MCF 10A (cell line): Measurements from ENCODE around the gene LGALS7B. TPM values are rescaled to one million over a fixed set of nuclear protein-coding genes. Genes with fewer than 3 reads are reported as not detected.

Experiments used
- BruUV-seq: library from RNA; stranded (reverse); fragments of 400-500 nt; replicated peaks from 2 replicates; lab custom pipeline; 2021; lab: Mats Ljungman, UMichigan
- CTCF ChIA-PET: fragments of 300-600 bp; sonication (Branson Sonifier 250); formaldehyde crosslinking; extraction: SDS; loops from one replicate; lab custom pipeline; 2021; ENCODE audit warnings: antibody characterized with exemption, inconsistent platforms; lab: Yijun Ruan, JAX
- POLR2A ChIA-PET: fragments of 300-600, 350-650 bp; sonication (Branson Sonifier 250); formaldehyde crosslinking; extraction: SDS; loops from one replicate; lab custom pipeline; 2020; ENCODE audit warnings: antibody characterized with exemption, inconsistent platforms; lab: Yijun Ruan, JAX
- DNase-seq: peaks from one replicate; pipeline ENCODE4 v3.0.0-alpha.2; 2018; ENCODE audit not compliant: unreplicated experiment
- H3K27ac Mint-ChIP-seq: one replicate; pipeline ENCODE4 v1.8.0; 2022; ENCODE audit warnings: mild to moderate bottlenecking, low read depth, mixed read lengths; ENCODE audit not compliant: unreplicated experiment
- H3K27me3 Mint-ChIP-seq: one replicate; pipeline ENCODE4 v1.8.0; 2022; ENCODE audit warnings: mixed read lengths; ENCODE audit not compliant: insufficient read depth, unreplicated experiment
- H3K36me3 Mint-ChIP-seq: one replicate; pipeline ENCODE4 v1.8.0; 2022; ENCODE audit warnings: mild to moderate bottlenecking, moderate library complexity, mixed read lengths; ENCODE audit not compliant: insufficient read depth, unreplicated experiment
- H3K4me1 Mint-ChIP-seq: one replicate; pipeline ENCODE4 v1.8.0; 2022; ENCODE audit warnings: mixed read lengths; ENCODE audit not compliant: insufficient read depth, unreplicated experiment
- H3K4me3 Mint-ChIP-seq: one replicate; pipeline ENCODE4 v1.8.0; 2022; ENCODE audit warnings: mild to moderate bottlenecking, moderate library complexity, mixed read lengths; ENCODE audit not compliant: unreplicated experiment
- H3K9me3 Mint-ChIP-seq: one replicate; pipeline ENCODE4 v1.8.0; 2022; ENCODE audit warnings: mixed read lengths; ENCODE audit not compliant: unreplicated experiment
- CTCF ChIP-seq: fragments of 200-600 bp; IDR thresholded peaks from one replicate; pipeline ENCODE4 v1.8.0; 2022; ENCODE audit warnings: antibody characterized with exemption, mild to moderate bottlenecking; ENCODE audit not compliant: unreplicated experiment
- intact Hi-C: fragments of 100-400 bp; cut with micrococcal nuclease; formaldehyde crosslinking; loops from 2 replicates; pipeline ENCODE4 v1.14.1; 2022
- total RNA-seq: library from RNA; stranded (reverse); gene quantifications from 2 replicates; pipeline ENCODE4 v1.2.3, GENCODE V29; 2022

The LGALS7B gene
- total RNA-seq, 1 experiment from 2014 or later = 2.6 TPM

GRCh38 chr19:38808741-38809140 is 19.7 kb downstream of the LGALS7B start:
- Mint-ChIP-seq H3K4me1 (peaks cover 5% of the 10 kb centered on the region), H3K9me3 (no peaks in the 10 kb centered on the region), H3K27ac (no peak overlapping the region), H3K4me3 (no peak overlapping the region), H3K27me3 (no peaks in the 10 kb centered on the region), H3K36me3 (no peaks in the 10 kb centered on the region)
- ChIA-PET POLR2A (no interaction called here), CTCF (interaction anchor here (0.6 kb wide), 4 partner anchors 21 to 302 kb away, joined by 3 read pairs; no protein-coding TSS in a partner anchor)
- no peak for TF ChIP-seq CTCF
- no peak for DNase-seq
- no TSS peak for BruUV-seq
- intact Hi-C loops = no loop called here

- H3K4me3 Mint-ChIP-seq = no peak overlapping the region
- H3K27me3 Mint-ChIP-seq = no peaks in the 10 kb centered on the region
- POLR2A ChIA-PET = interaction anchor here (0.7 to 1.7 kb wide), 3 partner anchors 18 to 62 kb away, joined by 3 to 5 read pairs (median 4); no protein-coding TSS in a partner anchor
- no TSS peak for BruUV-seq
- no peak for TF ChIP-seq CTCF
- H3K4me1 Mint-ChIP-seq = peaks cover 5% of the 10 kb centered on the region
- DNase-seq = no peak
- H3K27ac Mint-ChIP-seq = peak overlapping the region; percentile 37
- CTCF ChIA-PET = interaction anchor here (0.6 kb wide), 2 partner anchors 166 to 303 kb away, joined by 3 read pairs; no protein-coding TSS in a partner anchor
- H3K36me3 Mint-ChIP-seq = peaks cover 1% of the 10 kb centered on the region
- H3K9me3 Mint-ChIP-seq = no peaks in the 10 kb centered on the region
- intact Hi-C loops = no loop called here
Observed at GRCh38 chr19:38809592-38810252, 20.7 kb downstream of the LGALS7B start.

- H3K36me3 Mint-ChIP-seq = peaks cover 6% of the 10 kb centered on the region
- no TSS peak for BruUV-seq
- DNase-seq = no peak
- TF ChIP-seq CTCF = no peak
- H3K9me3 Mint-ChIP-seq = no peaks in the 10 kb centered on the region
- ChIA-PET POLR2A (interaction anchor here (1.2 kb wide), 1 partner anchor 13 kb away, joined by 3 read pairs; no protein-coding TSS in a partner anchor), CTCF (interaction anchor here (0.5 kb wide), 1 partner anchor 22 kb away, joined by 4 read pairs; no protein-coding TSS in a partner anchor)
- intact Hi-C loops = no loop called here
- H3K27ac Mint-ChIP-seq = no peak overlapping the region
- H3K4me1 Mint-ChIP-seq = no peaks in the 10 kb centered on the region
- H3K4me3 Mint-ChIP-seq = no peak overlapping the region
- no peaks in the 10 kb centered on the region for H3K27me3 Mint-ChIP-seq
Observed at GRCh38 chr19:38812009-38812840, 23.2 kb downstream of the LGALS7B start.

GRCh38 chr19:38812841-38813320 is 23.9 kb downstream of the LGALS7B start, which contains the start of gene LGALS4:
TSS of gene LGALS4 (minus strand) at chr19:38812945. CDS start at chr19:38812886, 59 bp downstream.
- H3K36me3 Mint-ChIP-seq = peaks cover 10% of the 10 kb centered on the region
- CTCF ChIA-PET = no interaction called here
- H3K27me3 Mint-ChIP-seq = no peaks in the 10 kb centered on the region
- POLR2A ChIA-PET = no interaction called here
- no peak within 1 kb of the TSS for H3K4me3 Mint-ChIP-seq
- no peak within 1 kb of the TSS for H3K27ac Mint-ChIP-seq
- H3K9me3 Mint-ChIP-seq = no peaks in the 10 kb centered on the region
- no peak for TF ChIP-seq CTCF
- DNase-seq = no peak
- no peaks in the 10 kb centered on the region for H3K4me1 Mint-ChIP-seq
- no TSS peak for BruUV-seq
- intact Hi-C loops = no loop called here
